ENCODE measurements around the gene GRM8. TPM values are rescaled to one million over a fixed set of nuclear protein-coding genes. Genes with fewer than 3 reads are reported as not detected.
A peak's percentile ranks its signal among the peaks of the same experiment; 100 is the strongest.

GRM8 gene
- polyA plus RNA-seq, 2 of the 4 experiments (the other 2 are of a cell fraction) = 0.06 TPM; not detected in 1

DNA sequence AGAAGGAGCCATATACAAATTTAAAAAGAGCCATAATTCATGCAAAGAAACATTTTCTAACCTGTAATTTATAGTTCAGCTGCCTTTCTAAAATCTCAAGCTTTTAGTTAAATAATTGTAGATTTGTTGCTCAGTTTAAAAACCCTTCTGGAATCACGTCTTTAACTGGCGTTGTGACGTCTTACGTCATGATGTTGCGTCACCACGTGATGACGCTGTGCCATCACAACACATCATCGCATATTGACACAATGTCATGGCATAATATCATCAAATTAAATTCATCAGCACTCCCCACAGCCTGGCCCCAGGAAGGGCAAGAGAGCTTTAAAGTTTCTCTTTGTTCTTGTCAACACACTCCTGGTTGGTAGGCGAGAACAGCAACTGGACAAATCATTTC, 194.8 kb downstream of the GRM8 start:
- FAIRE-seq (no peak), DNase-seq (ENCODE audit: low read depth in 1 of 2, low spot score in 1 of 2) (peak in 1 of 2 experiments; percentile 9), ATAC-seq (no peak)
- CTCF ChIA-PET = no interaction called here
- Histone ChIP-seq H3K27ac (no peak overlapping the region), H3K9me3 (no peaks in the 10 kb centered on the region), H3K4me3 (no peak overlapping the region), H3K4me1 (no peaks in the 10 kb centered on the region), H3K4me2 (no peak overlapping the region)
- TF ChIP-seq CBX8 (IDR thresholded peaks at IDR 0.05) (no peak), CHD4 (IDR thresholded peaks at IDR 0.05; ENCODE audit: borderline replicate concordance) (no peak), EHF (CRISPR knock-in tag; IDR thresholded peaks at IDR 0.05) (no peak), RAD21 (conservative IDR thresholded peaks at IDR 0.05 in 1 of 2, IDR thresholded peaks at IDR 0.05 in 1 of 2) (no peak), MAFK (IDR thresholded peaks at IDR 0.05; ENCODE audit: partially characterized antibody) (no peak), KDM1A (IDR thresholded peaks at IDR 0.05; ENCODE audit: low read depth) (no peak), JUN (IDR thresholded peaks at IDR 0.05) (no peak), NR3C1 (IDR thresholded peaks at IDR 0.05) (no peak), PHF8 (IDR thresholded peaks at IDR 0.05; ENCODE audit: borderline replicate concordance, low read depth) (no peak), BHLHE40 (IDR thresholded peaks at IDR 0.05; ENCODE audit: low read depth, low read length) (no peak), FOSL2 (IDR thresholded peaks at IDR 0.05) (no peak), FOSL2 (CRISPR knock-in tag; IDR thresholded peaks at IDR 0.05) (no peak; the same call in 1 of the 2 replicates), TP53 (CRISPR knock-in tag; IDR thresholded peaks at IDR 0.05) (no peak)
- TF ChIP-seq, protein P1, sequence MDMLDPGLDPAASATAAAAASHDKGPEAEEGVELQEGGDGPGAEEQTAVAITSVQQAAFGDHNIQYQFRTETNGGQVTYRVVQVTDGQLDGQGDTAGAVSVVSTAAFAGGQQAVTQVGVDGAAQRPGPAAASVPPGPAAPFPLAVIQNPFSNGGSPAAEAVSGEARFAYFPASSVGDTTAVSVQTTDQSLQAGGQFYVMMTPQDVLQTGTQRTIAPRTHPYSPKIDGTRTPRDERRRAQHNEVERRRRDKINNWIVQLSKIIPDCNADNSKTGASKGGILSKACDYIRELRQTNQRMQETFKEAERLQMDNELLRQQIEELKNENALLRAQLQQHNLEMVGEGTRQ (IDR thresholded peaks at IDR 0.05) = no peak
- POLR2A ChIA-PET = no interaction called here
- 30% methylated on average over 9 of the region's 9 CpGs for WGBS (ENCODE audit: missing lambda C conversion rate)

DNA sequence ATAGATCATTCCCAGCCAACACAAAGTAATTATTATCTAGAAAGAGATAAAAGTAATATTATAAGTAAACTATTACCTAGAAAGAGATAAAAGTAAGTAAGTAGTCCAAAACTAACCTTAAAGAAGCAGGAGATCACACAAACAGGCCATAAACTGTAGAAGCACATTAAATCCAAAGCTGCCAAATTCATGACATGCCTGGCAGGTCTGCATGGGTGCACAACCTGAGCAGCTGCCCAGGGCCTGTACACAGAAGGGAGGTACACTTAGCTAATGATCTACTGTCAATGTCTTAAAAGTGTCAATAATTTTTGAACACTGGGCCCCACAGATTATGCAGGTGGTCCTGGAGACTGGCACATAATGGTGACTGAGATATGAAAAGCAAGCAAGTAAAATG, 196.5 kb downstream of the GRM8 start:
- ATAC-seq (no peak), DNase-seq (ENCODE audit: low read depth in 1 of 2, low spot score in 1 of 2) (no peak), FAIRE-seq (no peak)
- H3K9me3 ChIP-seq = no peaks in the 10 kb centered on the region
- no peaks in the 10 kb centered on the region for H3K4me1 ChIP-seq
- ChIA-PET CTCF (no interaction called here), POLR2A (no interaction called here)
- H3K27ac ChIP-seq = no peak overlapping the region
- TF ChIP-seq ESRRA (IDR thresholded peaks at IDR 0.05; ENCODE audit: borderline replicate concordance, low read length) (no peak), FOXS1 (CRISPR knock-in tag; IDR thresholded peaks at IDR 0.05) (no peak), RAD21 (conservative IDR thresholded peaks at IDR 0.05 in 1 of 2, IDR thresholded peaks at IDR 0.05 in 1 of 2) (no peak), RFX5 (IDR thresholded peaks at IDR 0.05) (no peak), MAZ (IDR thresholded peaks at IDR 0.05; ENCODE audit: borderline replicate concordance, low read depth, low read length) (no peak), POLR2A (IDR thresholded peaks at IDR 0.05; ENCODE audit: low read length) (no peak), EHMT2 (IDR thresholded peaks at IDR 0.05; ENCODE audit: low read depth) (no peak), MYC (IDR thresholded peaks at IDR 0.05; ENCODE audit: borderline replicate concordance, low read length) (no peak)
- no peak overlapping the region for H3K4me3 ChIP-seq
- H3K4me2 ChIP-seq = no peak overlapping the region

DNA sequence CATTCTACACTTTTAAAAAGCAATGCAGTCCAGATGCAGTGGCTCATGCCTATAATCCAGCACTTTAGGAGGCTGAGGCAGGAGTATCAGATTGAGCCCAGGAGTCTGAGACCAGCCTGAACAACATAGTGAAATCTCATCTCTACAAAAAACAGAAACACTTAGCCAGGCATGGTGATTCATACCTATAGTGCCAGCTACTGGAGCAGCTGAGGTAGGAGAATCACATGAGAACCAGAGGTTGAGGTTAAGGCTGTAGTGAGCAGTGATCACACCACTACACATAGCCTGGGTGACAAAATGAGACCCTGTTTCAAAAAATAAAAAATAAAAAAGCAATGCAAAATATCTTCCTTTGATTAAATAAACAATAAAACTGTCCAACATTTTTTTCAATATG, 205.2 kb downstream of the GRM8 start:
- H3K4me2 ChIP-seq = no peak overlapping the region
- ATAC-seq (no peak), DNase-seq (ENCODE audit: low read depth in 1 of 2, low spot score in 1 of 2) (no peak), FAIRE-seq (no peak)
- TF ChIP-seq MYC (IDR thresholded peaks at IDR 0.05; ENCODE audit: borderline replicate concordance, low read length) = no peak
- TF ChIP-seq HOXB5 (CRISPR knock-in tag; IDR thresholded peaks at IDR 0.05) = no peak
- no peak for TF ChIP-seq MAZ (IDR thresholded peaks at IDR 0.05; ENCODE audit: borderline replicate concordance, low read depth, low read length)
- TF ChIP-seq RFX5 (IDR thresholded peaks at IDR 0.05) = no peak
- ChIA-PET CTCF (no interaction called here), POLR2A (no interaction called here)
- no peak overlapping the region for H3K4me3 ChIP-seq
- H3K4me1 ChIP-seq = no peaks in the 10 kb centered on the region
- H3K27ac ChIP-seq = no peak overlapping the region
- no peaks in the 10 kb centered on the region for H3K9me3 ChIP-seq

DNA sequence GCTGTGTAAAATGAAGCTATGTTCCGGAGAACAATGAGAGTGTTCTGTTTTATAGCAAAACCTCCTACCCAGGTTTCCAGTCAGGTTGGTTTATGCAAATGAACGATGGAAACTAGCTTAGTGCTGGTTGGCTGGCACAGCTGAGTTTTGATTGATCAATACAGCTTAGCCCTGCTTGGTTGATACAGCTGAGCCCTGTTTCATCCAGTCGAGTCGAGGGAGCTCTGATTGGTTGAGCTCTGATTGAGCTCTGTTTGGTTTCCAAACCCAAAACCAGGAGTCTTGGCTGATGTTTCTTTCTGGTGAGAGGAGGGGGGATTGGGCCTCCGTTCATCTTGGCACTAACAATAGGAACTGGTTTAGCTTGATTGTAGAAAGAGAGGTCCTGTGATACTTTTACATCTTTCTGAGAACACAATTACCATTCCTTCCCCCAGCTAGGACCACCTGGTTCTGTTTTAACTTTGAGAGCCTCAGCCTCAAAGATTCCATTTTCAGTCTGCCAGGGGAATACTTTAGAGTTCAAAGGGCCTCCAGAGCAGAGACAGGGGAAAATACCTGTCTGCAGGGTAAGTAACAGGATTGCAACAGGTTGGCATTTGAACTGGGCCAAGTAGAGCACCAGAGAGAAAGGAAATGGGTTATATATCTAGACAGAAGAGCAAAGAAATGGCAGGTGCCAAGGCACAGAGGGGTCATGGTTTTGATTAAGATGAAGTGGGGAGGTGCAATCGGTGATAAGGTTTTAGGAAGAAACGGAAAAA, 210.9 kb downstream of the GRM8 start:
- ChIA-PET POLR2A (no interaction called here), CTCF (interaction anchor here (0.9 kb wide), 1 partner anchor 28 kb away, joined by 3 read pairs; no protein-coding TSS in a partner anchor)
- 7% methylated on average over 7 of the region's 7 CpGs for WGBS (ENCODE audit: missing lambda C conversion rate)
- FAIRE-seq = no peak
- Histone ChIP-seq H3K27ac (no peak overlapping the region), H3K4me1 (no peaks in the 10 kb centered on the region), H3K4me3 (no peak overlapping the region), H3K9me3 (no peaks in the 10 kb centered on the region), H3K4me2 (no peak overlapping the region)
- ATAC-seq = no peak
- DNase-seq (ENCODE audit: low read depth in 1 of 2, low spot score in 1 of 2) = no peak
- no peak for TF ChIP-seq ESRRA (IDR thresholded peaks at IDR 0.05; ENCODE audit: borderline replicate concordance, low read length)
- TF ChIP-seq, protein P2, sequence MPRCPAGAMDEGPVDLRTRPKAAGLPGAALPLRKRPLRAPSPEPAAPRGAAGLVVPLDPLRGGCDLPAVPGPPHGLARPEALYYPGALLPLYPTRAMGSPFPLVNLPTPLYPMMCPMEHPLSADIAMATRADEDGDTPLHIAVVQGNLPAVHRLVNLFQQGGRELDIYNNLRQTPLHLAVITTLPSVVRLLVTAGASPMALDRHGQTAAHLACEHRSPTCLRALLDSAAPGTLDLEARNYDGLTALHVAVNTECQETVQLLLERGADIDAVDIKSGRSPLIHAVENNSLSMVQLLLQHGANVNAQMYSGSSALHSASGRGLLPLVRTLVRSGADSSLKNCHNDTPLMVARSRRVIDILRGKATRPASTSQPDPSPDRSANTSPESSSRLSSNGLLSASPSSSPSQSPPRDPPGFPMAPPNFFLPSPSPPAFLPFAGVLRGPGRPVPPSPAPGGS (IDR thresholded peaks at IDR 0.05) = no peak
- no peak for TF ChIP-seq ATOH8 (CRISPR knock-in tag; IDR thresholded peaks at IDR 0.05; ENCODE audit: low read depth)
- TF ChIP-seq MAZ (IDR thresholded peaks at IDR 0.05; ENCODE audit: borderline replicate concordance, low read depth, low read length) = no peak
- TF ChIP-seq, protein P3, sequence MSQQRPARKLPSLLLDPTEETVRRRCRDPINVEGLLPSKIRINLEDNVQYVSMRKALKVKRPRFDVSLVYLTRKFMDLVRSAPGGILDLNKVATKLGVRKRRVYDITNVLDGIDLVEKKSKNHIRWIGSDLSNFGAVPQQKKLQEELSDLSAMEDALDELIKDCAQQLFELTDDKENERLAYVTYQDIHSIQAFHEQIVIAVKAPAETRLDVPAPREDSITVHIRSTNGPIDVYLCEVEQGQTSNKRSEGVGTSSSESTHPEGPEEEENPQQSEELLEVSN (IDR thresholded peaks at IDR 0.05; ENCODE audit: borderline replicate concordance, low read depth) = no peak
- no peak for TF ChIP-seq ZC3H11A (IDR thresholded peaks at IDR 0.05)
- TF ChIP-seq MYC (IDR thresholded peaks at IDR 0.05; ENCODE audit: borderline replicate concordance, low read length) = no peak
- no peak for TF ChIP-seq GATA3 (IDR thresholded peaks at IDR 0.05; ENCODE audit: borderline replicate concordance)
